Kidney capillary endothelial cell (primary cell): ENCODE measurements around the gene SFN.

Experiments used
- DNase-seq: peaks from one replicate; pipeline ENCODE4 v3.0.0-alpha.2; 2018; ENCODE audit warnings: low spot score

SFN gene

DNA sequence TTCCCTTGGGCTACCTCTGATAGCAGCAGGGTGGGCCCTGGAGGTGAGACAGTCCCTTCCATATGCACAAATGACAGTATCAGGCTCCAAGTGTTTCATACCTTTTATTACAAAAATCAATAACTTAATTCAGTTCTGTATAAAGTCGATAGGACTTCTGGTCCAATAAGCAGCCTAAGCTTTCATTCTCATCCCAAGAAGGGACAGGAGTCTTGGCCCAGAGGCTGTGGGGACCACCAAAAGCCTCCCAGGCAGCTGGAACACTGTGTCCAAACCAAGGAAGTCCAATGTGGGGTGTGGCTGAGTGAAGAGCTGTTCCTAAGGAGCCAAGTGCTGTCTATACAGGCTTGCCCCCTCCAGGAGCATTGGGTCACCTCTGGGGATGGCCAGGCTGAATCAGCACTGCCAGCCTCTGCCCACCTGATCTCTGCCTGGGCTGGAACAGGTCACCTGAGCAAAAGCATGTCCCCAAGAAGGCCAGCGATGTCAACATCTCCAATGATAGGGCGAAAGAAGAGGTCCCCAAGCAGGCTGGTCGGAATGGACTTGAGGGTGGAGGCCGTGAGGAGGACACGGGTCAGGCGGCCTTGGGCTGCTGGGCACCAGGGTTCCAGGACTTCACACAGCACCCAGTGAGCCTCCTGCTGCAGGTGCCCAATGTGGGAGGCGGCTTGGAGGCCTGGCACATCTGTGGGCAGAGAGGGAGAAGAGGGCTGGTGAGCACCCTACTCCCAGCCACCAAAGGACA, 48.6 kb downstream of the SFN start:
- DNase-seq = no peak

- DNase-seq = no peak
These were observed 49.2 kb downstream of the SFN start for GRCh38 chr1:26912147-26912490.

DNA sequence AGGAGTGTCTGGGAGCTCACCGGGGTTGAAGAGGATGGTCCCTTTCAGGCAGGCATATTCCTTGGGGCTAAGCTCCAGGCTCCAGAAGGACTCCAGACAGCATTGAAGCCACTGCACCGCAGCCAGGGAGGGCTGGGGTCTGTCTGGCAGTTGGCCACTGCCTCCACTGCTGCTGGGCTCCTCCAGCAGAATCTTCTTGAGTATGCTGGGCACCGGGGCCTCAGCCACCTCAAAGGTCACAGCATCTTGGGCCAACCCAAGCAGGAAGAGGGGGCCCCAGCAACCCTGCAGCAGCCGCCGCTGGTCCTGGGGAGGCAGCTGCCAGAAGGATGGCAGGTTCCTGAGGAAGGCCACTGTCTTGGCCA, 50.4 kb downstream of the SFN start:
- DNase-seq = no peak
